Esophagus muscularis mucosa (tissue), 4 donors: Measurements from ENCODE around the gene TMEM235. TPM values are rescaled to one million over a fixed set of nuclear protein-coding genes. Genes with fewer than 3 reads are reported as not detected.

Experiments
- DNase-seq: peaks from one replicate; pipeline ENCODE4 v3.0.0-alpha.2; 2017; ENCODE audit errors: extremely low spot score
- H3K27ac ChIP-seq, 4 donors: fragments of 200-600 bp; sonication (generic); replicated peaks in 1 of 4; 1 replicate in 3 of 4; 2 replicates in 1 of 4; pipeline ENCODE4 v1.5.1; 2016 to 2019; ENCODE audit warnings: mild to moderate bottlenecking in 1 of 4
- H3K27me3 ChIP-seq, 4 donors: fragments of 200-600 bp; sonication (generic); one replicate each; pipeline versions ENCODE4 v1.5.1 to v1.6.0; 2016 to 2019
- H3K36me3 ChIP-seq, 4 donors: fragments of 200-600 bp; sonication (generic); one replicate each; pipeline ENCODE4 v1.5.1; 2016 to 2019
- H3K4me1 ChIP-seq, 4 donors: fragments of 200-600 bp; sonication (generic); one replicate each; pipeline ENCODE4 v1.5.1; 2016 to 2019
- H3K4me3 ChIP-seq, 4 donors: fragments of 200-600 bp; sonication (generic); 1 replicate in 2 of 4; 2 replicates in 2 of 4; pipeline ENCODE4 v1.5.1; 2016 to 2019; ENCODE audit warnings: mild to moderate bottlenecking in 4 of 4, moderate library complexity in 1 of 4
- H3K9me3 ChIP-seq, 4 donors: fragments of 200-600 bp; sonication (generic); 1 replicate in 3 of 4; 2 replicates in 1 of 4; pipeline ENCODE4 v1.5.1; 2016 to 2019
- CTCF ChIP-seq, 3 experiments: fragments of 200-600 bp in 2 of 3; fragments of 450-650 bp in 1 of 3; sonication (generic) in 2 of 3; IDR thresholded peaks; one replicate each; pipeline ENCODE4 v1.5.1; 2017 to 2019; ENCODE audit warnings: antibody characterized with exemption in 3 of 3, mild to moderate bottlenecking in 2 of 3, moderate library complexity in 1 of 3
- EP300 ChIP-seq: sonication (generic); formaldehyde crosslinking; IDR thresholded peaks from one replicate; pipeline ENCODE4 v1.6.1; 2017; ENCODE audit warnings: antibody characterized with exemption
- POLR2A ChIP-seq: fragments of 450-650 bp; IDR thresholded peaks from one replicate; pipeline ENCODE4 v1.6.1; 2017; ENCODE audit warnings: antibody characterized with exemption, moderate library complexity, mild to moderate bottlenecking, low read depth
- POLR2AphosphoS5 ChIP-seq, 2 donors: sonication (generic); formaldehyde crosslinking; IDR thresholded peaks; one replicate each; pipeline ENCODE4 v1.6.1; 2017; ENCODE audit warnings: antibody characterized with exemption in 2 of 2
- WGBS: methylation state at CpG from one replicate; pipeline ENCODE4 v1.1.5; 2018; 5-methylcytosine and 5-hydroxymethylcytosine counted together
- intact Hi-C: fragments of 100-400 bp; cut with DNase I; formaldehyde crosslinking; loops from one replicate; pipeline ENCODE4 v1.15.1; 2023
- total RNA-seq, 4 donors: library from RNA; depleted of rRNA; stranded (reverse); fragments of >200 nt; gene quantifications; one replicate each; pipeline versions ENCODE4 v1.1.0 to v1.2.1, GENCODE V29; 2016

TMEM235 gene
- total RNA-seq, 4 donors from 2014 or later, result not detected

DNA sequence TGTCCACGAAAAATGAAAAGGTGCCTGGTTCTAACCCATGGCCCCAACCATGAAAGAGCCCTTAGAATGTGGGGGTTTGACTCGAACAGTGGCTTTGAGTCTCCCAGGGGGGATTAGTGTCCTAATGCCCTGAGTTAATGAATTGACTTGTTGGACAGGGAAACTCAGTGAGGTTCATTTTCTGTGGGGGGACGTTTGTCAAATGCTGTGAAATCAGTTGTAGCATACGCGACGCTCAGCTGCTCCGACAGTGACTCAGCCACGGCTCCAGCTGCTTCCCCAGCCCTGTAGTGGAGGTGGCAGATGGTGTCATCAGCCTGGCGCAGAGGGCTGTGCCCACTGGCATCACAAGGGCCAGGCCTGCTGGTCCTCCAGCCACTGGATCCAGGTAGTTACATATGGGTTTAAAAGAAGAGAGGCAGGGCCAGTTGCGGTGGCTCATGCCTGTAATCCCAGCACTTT is 3.9 kb upstream of the TMEM235 start:
- intact Hi-C loops, result no loop called here
- DNase-seq, result no peak
- 82% methylated on average over 10 of the region's 10 CpGs for WGBS
- Histone ChIP-seq H3K36me3 (no peaks in the 10 kb centered on the region), H3K9me3 (no peaks in the 10 kb centered on the region), H3K27ac (no peak overlapping the region), H3K4me1 (peaks cover 7 to 16% (median 11%) of the 10 kb centered on the region in 4 donors), H3K4me3 (no peak overlapping the region), H3K27me3 (peaks cover 0 to 25% (median 18%) of the 10 kb centered on the region in 4 donors)
- TF ChIP-seq CTCF (IDR thresholded peaks at IDR 0.05), result no peak
- no peak for TF ChIP-seq EP300
- no peak for TF ChIP-seq POLR2A
- no peak for TF ChIP-seq POLR2AphosphoS5 (IDR thresholded peaks at IDR 0.05)

DNA sequence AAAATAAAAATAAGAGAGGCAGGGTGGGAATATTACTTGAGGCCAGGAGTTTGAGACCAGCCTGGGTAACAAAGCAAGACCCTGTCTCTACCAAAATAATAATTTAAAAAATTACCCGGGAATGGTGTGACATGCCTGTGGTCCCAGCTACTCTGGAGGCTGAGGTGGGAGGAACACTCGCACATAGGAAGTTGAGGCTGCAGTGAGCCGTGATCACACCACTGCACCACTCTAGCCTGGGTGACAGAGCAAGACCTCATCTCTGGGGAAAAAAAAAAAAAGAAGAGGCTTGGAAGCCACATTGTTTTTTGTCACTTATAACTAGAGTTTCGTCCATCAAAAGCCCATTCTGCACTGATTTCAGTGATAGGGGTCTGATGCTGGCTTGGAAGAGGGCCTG is 3.3 kb upstream of the TMEM235 start:
- peaks cover 3 to 16% (median 11%) of the 10 kb centered on the region in 4 donors for H3K4me1 ChIP-seq
- H3K4me3 ChIP-seq, result no peak overlapping the region
- TF ChIP-seq CTCF (IDR thresholded peaks at IDR 0.05) (no peak), EP300 (no peak), POLR2AphosphoS5 (IDR thresholded peaks at IDR 0.05) (no peak), POLR2A (no peak)
- no peaks in the 10 kb centered on the region for H3K9me3 ChIP-seq
- H3K27ac ChIP-seq, result no peak overlapping the region
- H3K36me3 ChIP-seq, result no peaks in the 10 kb centered on the region
- WGBS, result 86% methylated on average over 4 of the region's 4 CpGs
- H3K27me3 ChIP-seq, result peaks cover 0 to 32% (median 22%) of the 10 kb centered on the region in 4 donors
- DNase-seq, result no peak
- intact Hi-C loops, result no loop called here

DNA sequence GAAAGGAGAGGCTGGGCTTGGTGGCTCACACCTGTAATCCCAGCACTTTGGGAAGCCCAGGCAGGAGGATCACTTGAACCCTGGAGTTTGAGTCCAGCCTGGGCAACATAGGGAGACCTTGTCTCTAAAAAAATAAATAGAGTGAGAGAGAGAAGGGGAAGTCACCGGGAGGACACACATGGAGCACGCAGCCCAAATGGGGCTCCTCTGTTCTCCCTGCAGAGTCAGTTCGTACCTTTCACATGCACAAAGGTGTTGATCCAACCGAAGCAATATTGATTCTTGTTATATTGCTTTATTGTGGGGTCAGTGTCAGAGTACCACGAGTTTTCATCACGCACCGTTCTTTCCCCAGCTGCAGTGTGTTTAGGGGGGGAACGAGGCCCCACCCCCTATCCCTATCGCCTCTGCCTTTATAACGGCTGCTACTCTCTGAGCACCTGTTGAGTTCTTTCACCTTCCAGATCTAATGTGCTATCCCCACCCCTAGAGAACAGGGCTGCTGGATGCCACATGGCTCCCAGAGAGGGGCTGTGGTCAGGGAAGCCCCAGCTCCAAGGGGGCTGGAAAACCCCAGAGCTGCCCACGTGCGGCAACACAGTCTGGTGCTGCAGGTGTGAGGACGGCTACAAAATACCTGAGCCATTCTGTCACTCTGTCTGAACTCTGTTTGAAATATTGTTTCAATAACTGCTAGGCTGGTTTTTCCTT is 1.0 kb upstream of the TMEM235 start:
- no peak for TF ChIP-seq CTCF (IDR thresholded peaks at IDR 0.05)
- Histone ChIP-seq H3K27ac (no peak overlapping the region), H3K9me3 (no peaks in the 10 kb centered on the region), H3K36me3 (no peaks in the 10 kb centered on the region), H3K27me3 (peaks cover 0 to 39% (median 22%) of the 10 kb centered on the region in 4 donors), H3K4me3 (no peak overlapping the region), H3K4me1 (peaks cover 4 to 12% (median 10%) of the 10 kb centered on the region in 4 donors)
- intact Hi-C loops, result no loop called here
- no peak for DNase-seq
- 90% methylated on average over 13 of the region's 13 CpGs for WGBS

- intact Hi-C loops, result no loop called here
- WGBS, result 20% methylated on average over 33 of the region's 55 CpGs
- no peak for TF ChIP-seq POLR2AphosphoS5 (IDR thresholded peaks at IDR 0.05)
- no peak for TF ChIP-seq POLR2A
- no peak for TF ChIP-seq CTCF (IDR thresholded peaks at IDR 0.05)
- TF ChIP-seq EP300, result no peak
- Histone ChIP-seq H3K27me3 (peaks cover 0 to 39% (median 22%) of the 10 kb centered on the region in 4 donors), H3K4me1 (peaks cover 4 to 14% (median 12%) of the 10 kb centered on the region in 4 donors), H3K27ac (no peak overlapping the region), H3K4me3 (peak overlapping the region in 1 of 4 donors; percentile 20), H3K36me3 (no peaks in the 10 kb centered on the region), H3K9me3 (no peaks in the 10 kb centered on the region)
- no peak for DNase-seq
Observed at GRCh38 chr17:78231991-78232858, 794 bp downstream of the TMEM235 start.
